Parathyroid adenoma (tissue), 2 donors: ENCODE results near the gene DPPA5.
"Not testable (repeated sequence)": the region's sequence is repeated elsewhere in the genome, so short reads cannot be mapped to it uniquely, and the experiment has no call there.

Source experiments
- H2AFZ ChIP-seq: fragments of 300-600 bp; sonication (generic); one replicate; pipeline ENCODE4 v1.7.0; 2017; ENCODE audit warnings: antibody characterized with exemption, mild to moderate bottlenecking
- H3K27ac ChIP-seq: fragments of 300-600 bp; sonication (generic); one replicate; pipeline ENCODE4 v1.7.0; 2017
- H3K27me3 ChIP-seq: fragments of 300-600 bp; sonication (generic); one replicate; pipeline ENCODE4 v1.7.0; 2017; ENCODE audit warnings: low read length; ENCODE audit not compliant: control insufficient read depth, insufficient read depth
- H3K36me3 ChIP-seq: fragments of 300-600 bp; sonication (generic); one replicate; pipeline ENCODE4 v1.7.0; 2017; ENCODE audit warnings: low read length; ENCODE audit not compliant: control insufficient read depth, insufficient read depth
- H3K4me1 ChIP-seq: fragments of 300-600 bp; sonication (generic); one replicate; pipeline ENCODE4 v1.7.0; 2017; ENCODE audit warnings: control low read depth
- H3K4me2 ChIP-seq: fragments of 300-600 bp; sonication (generic); one replicate; pipeline ENCODE4 v1.7.0; 2017; ENCODE audit warnings: low read length
- H3K4me3 ChIP-seq: fragments of 300-600 bp; sonication (generic); one replicate; pipeline ENCODE4 v1.7.0; 2017; ENCODE audit warnings: low read depth, low read length
- H3K79me2 ChIP-seq: fragments of 300-600 bp; sonication (generic); one replicate; pipeline ENCODE4 v1.7.0; 2017; ENCODE audit warnings: control low read depth
- H3K9ac ChIP-seq: fragments of 300-600 bp; sonication (generic); one replicate; pipeline ENCODE4 v1.7.0; 2017; ENCODE audit warnings: mild to moderate bottlenecking
- H3K9me3 ChIP-seq: fragments of 300-600 bp; sonication (generic); one replicate; pipeline ENCODE4 v1.7.0; 2017; ENCODE audit warnings: low read length; ENCODE audit not compliant: control insufficient read depth
- TF ChIP-seq, protein P1 (sequence below): fragments of 300-600 bp; sonication (generic); IDR thresholded peaks from one replicate; pipeline ENCODE4 v1.7.0; 2017; ENCODE audit warnings: antibody characterized with exemption, mild to moderate bottlenecking
- donor health status: primary hyperparathyroidism.

DPPA5 gene

DNA sequence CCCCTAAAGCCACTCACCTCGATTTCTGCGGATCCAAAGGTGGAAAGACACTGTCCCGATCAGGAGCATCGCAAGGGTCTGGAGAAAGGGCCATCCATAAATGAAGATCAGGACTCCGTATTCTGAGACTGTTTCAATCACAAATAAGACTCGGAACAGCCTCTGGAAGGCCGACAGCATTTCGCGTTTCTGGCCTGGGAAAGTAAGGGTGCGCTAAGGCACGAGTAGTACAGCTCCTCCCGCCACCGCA, 44.6 kb downstream of the DPPA5 start:
- no peaks in the 10 kb centered on the region for H3K4me1 ChIP-seq
- H3K4me2 ChIP-seq, result peak overlapping the region; percentile 64
- H3K27me3 ChIP-seq, result no peaks in the 10 kb centered on the region
- peak overlapping the region; percentile 48 for H3K4me3 ChIP-seq
- H2AFZ ChIP-seq, result peak overlapping the region; percentile 94
- TF ChIP-seq, protein P1, sequence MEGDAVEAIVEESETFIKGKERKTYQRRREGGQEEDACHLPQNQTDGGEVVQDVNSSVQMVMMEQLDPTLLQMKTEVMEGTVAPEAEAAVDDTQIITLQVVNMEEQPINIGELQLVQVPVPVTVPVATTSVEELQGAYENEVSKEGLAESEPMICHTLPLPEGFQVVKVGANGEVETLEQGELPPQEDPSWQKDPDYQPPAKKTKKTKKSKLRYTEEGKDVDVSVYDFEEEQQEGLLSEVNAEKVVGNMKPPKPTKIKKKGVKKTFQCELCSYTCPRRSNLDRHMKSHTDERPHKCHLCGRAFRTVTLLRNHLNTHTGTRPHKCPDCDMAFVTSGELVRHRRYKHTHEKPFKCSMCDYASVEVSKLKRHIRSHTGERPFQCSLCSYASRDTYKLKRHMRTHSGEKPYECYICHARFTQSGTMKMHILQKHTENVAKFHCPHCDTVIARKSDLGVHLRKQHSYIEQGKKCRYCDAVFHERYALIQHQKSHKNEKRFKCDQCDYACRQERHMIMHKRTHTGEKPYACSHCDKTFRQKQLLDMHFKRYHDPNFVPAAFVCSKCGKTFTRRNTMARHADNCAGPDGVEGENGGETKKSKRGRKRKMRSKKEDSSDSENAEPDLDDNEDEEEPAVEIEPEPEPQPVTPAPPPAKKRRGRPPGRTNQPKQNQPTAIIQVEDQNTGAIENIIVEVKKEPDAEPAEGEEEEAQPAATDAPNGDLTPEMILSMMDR, result no peak
- H3K36me3 ChIP-seq, result no peaks in the 10 kb centered on the region
- no peak overlapping the region for H3K9ac ChIP-seq
- H3K9me3 ChIP-seq, result no peaks in the 10 kb centered on the region
- H3K27ac ChIP-seq, result no peak overlapping the region
- H3K79me2 ChIP-seq, result no peaks in the 10 kb centered on the region

DNA sequence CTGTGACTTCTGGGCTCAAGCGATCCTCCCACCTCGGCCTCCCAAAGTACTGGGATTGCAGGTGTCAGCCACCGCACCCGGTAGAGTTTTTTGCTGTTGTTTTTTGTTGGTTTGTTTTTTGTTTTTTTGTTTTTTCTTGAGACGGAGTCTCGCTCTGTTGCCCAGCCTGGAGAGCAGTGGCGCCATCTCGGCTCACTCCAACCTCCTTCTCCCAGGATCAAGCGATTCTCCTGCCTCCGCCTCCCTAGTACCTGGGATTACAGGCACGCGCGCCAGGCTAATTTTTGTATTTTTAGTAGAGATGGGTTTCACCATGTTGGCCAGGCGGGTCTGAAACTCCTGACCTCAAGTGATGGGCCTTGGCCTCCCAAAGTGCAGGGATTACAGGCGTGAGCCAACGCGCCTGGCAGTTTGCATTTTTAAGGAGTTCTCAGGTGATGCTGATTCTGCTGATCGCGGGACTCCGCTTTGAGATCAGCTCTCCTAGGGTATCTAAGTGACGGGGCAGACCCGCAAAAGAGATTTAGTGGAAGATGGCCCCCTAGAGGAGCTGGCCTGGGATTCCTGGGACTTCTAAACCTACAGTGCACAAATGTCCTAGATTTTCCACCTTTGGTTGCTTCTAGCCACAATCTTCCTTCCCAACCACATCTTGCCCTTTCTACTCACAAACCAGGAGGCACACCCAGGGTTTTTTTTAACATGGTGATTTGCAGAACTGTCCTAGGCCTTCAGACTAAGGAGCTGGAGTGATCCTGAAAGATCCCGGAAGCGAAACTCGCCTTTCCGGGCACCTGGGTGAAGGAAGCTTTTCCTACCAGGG, 45.2 kb downstream of the DPPA5 start:
- Histone ChIP-seq H3K27me3 (no peaks in the 10 kb centered on the region), H3K4me1 (no peaks in the 10 kb centered on the region), H3K27ac (no peak overlapping the region), H3K9me3 (no peaks in the 10 kb centered on the region), H2AFZ (peak overlapping the region; percentile 94), H3K36me3 (no peaks in the 10 kb centered on the region), H3K9ac (no peak overlapping the region), H3K79me2 (no peaks in the 10 kb centered on the region), H3K4me3 (peak overlapping the region; percentile 48), H3K4me2 (peak overlapping the region; percentile 64)
- TF ChIP-seq, protein P1, result no peak

DNA sequence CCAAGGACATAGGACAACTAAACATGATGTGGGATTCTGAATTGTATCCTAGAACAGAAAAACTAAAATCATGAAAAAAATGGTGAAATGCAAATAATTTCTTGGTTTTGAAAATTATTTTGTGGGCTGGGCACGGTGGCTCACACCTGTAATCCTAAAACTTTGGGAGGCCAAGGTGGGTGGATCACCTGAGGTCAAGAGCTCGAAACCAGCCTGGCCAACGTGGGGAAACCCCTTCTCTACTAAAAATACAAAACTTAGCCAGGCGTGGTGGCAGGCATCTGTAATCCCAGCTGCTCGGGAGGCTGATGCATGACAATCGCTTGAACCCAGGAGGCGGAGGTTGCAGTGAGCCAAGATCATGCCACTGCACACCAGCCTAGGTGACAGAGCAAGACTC, 50.3 kb downstream of the DPPA5 start:
- not testable (repeated sequence) for H3K9ac ChIP-seq, H3K27me3 ChIP-seq, H3K4me3 ChIP-seq

More for the DNA sequence above, 50.3 kb downstream of the DPPA5 start:
- H3K36me3 ChIP-seq, H2AFZ ChIP-seq, H3K9me3 ChIP-seq, H3K79me2 ChIP-seq, H3K4me2 ChIP-seq, H3K4me1 ChIP-seq, H3K27ac ChIP-seq: not testable (repeated sequence)
